GM19467 (cell line): ENCODE results near the gene LUZP1.

Experiments used
- ATAC-seq: cut with Tn5 transposase; IDR thresholded peaks from one replicate; pipeline ENCODE4 v1.9.1; 2021; ENCODE audit warnings: mild to moderate bottlenecking, moderate library complexity; ENCODE audit not compliant: unreplicated experiment

LUZP1 gene

DNA sequence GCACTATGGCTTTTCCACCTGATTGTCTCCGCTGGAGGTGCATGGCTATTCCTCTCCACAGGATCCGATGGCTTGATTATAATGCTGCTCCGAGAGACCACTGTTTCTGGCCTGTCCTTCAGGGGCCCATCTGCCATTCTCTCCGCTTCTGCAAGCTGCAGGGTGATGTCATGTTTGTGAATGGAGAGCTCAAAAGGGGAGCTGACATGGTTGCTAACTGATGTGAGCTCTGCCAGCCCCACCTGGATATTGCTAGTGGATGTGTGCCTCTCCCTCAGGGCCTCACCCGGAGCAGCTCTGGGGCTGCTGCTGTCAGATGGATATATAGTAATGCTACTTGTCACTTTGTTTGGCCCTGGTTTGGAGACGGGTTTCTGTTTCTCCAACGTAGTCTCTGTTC is 77.1 kb downstream of the LUZP1 start:
- ATAC-seq: no peak

DNA sequence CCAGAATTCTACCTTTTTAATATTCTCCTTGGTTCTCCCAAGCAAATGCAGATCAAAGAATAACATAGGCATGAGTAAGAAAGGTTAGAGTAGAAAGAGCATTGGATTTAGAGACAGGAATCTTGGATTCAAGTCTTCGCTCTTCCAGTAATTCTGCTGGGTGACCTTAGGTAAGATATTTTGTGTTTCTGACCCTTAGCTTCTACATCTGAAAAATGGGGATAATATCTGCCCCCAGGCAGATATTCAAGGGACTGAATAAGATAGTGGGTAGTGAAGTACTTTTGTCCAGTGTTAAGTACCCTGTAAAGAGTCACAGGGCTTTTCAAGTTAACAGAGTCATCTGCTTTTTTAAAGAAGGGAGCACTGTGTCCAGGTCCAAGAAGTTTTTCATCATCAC is 78.6 kb downstream of the LUZP1 start:
- no peak for ATAC-seq

DNA sequence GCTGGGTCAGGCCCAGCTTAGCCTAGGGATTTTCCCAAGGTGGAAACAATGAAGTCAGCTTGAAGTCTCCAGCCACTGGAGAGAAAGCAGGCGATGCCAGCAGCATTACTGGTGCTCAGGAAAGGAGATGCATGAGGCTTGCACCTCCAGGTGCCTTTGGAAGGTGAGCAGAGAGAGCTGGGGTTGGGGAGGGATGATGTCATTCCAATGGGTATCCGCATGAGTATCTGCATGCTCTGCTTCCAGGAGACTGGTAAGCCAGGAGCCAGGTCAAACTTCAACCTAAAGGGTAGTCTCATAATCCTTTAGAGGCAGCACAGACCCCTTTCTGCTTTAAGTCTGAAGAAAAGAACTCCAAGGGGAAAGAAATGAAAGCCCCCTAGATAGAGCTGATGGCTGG is 80.6 kb downstream of the LUZP1 start:
- no peak for ATAC-seq

DNA sequence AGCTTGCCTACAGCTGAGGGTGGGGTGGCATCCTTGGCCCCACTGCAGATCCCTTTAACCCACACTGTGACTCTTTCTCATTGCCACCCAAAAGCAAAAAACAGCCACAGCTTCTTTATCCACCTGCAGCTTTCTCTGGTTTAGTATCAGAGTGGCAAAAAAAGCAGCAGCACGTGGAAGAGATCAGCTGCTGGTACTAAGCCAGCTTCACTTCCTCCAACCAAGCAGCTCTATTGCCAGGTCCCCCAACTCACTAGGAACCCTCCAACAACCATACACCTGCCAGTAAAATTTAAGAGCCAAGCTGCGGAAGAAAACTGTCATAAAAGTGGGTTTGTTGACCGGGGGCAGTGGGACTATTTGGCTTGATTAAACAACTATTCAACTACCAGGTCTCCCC is 83.0 kb downstream of the LUZP1 start:
- no peak for ATAC-seq

DNA sequence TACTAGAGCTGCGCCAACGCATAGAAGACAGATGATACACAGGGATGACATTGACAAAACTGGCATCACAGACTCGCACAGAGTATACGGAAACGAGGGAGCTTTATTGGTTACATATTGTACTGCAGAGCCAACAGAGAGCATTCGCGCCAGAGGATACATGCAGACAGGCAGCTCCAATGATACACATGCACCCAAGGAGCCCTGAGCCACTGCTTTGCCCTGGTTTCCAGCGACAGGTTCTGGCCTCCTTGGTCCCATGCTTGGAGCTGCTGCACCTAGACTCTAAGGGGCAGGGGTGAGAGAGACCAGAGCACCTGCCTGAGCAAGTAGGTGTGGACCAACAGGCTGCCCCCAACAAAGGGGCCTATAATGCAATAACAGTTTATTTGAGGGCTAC is 83.8 kb downstream of the LUZP1 start:
- no peak for ATAC-seq

DNA sequence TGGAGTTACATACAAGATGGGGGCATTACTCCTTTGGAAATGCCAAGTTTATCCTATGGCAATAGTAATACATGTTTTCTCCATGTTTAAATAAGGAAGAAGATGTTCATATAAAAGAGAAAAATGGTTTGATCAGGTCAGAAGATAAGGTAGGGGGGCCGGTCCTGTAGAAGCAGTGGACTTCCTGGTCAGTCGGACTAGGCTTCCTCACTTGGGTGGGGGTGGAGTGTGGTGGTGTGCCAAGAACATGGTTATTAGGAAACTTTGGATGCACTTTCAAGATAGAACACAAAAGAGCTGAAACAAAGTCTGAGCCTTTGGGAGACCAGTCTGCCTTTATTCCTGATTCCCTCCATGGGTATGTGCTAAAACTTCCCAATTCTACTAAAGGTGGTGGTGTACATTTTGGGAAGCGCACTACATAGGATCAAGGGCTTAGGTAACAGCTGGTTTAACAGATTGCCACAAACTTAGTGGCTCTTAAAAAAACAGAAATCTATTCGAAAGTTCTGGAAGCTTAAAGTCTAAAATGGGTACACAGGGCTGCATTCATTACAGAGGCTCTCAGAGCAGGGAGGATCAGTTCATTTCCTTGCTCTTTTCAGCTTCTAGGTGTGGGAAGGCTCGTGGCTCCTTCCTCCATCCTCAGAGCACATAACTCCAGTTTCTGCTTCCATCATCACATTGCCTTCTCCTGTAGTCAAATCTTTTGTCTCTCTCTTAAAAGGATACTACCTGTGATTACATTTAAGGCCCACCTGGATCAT is 84.8 kb downstream of the LUZP1 start:
- no peak for ATAC-seq

DNA sequence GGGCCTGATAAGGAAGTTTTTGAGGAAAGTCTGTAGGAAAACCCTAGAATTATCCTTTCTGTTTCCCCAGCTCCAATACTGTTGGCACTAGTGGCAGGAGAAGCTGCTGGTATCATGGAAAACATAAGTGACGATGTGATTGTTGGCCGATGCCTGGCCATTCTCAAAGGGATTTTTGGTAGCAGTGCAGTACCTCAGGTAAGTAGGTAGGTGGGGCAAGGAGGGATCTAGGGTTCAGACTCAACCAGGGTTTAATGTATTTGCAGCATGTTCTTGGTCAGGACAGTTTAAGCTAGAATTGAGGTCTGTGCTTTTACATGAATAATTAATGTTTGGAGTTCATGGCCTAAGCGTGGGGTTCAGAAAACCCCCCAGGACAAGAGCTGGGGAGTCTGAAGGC is 87.3 kb downstream of the LUZP1 start:
- no peak for ATAC-seq

DNA sequence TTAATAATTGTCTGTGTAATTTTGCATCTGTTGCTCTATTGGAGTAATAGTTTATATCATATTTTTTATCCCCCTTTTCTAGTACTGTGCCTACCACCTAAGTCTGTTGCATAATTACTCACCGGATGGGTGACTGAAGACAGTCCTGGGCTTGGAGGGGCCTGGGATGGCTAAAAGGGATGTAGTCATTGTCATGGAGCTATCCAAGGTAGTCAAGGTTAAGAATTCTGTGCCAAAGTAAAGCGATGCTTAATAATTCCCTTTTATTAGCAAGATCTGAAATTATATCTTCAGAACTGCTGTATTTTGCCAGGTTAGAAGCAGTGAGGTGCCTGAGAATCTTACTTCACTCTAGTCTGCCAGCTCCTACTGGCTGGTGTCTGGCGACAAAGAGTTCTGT is 87.8 kb downstream of the LUZP1 start:
- ATAC-seq: no peak

DNA sequence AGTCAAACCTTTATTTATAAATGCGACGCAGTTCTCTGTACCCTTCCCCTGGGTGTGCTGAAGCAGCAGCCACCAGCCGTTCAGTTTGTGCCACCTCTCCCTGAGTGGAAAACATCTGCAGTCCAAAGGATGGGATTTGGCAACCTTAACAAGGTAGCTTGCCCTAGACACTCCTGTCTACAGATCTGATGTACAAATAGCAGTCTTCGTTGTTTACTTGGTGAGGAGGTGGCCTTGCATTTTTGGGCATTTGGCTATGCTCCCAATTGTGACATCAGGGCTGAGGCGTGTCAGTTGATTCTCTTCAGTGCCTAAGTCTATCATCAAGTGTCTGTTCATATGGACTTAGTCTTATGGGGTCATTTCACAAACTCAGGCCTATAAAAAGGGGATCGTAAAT is 89.6 kb downstream of the LUZP1 start:
- ATAC-seq: no peak

DNA sequence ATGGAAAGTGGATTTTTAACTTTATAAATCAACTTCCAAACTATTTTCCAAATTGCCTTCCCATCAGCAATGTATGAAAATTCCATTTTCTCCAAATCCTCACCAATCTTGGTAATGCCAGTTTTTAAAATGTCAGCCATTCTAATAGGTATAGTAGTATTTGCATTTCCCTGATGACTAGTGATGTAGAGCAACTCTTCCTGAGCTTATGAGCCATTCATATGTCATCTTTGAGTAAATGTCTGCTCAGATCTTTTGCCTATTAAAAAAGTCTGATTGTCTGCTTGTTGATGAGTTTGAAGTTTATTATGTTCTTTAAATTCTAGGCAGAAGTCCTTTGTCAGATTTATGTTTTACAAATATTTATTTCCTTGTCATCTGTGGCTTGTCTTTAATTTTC is 94.6 kb downstream of the LUZP1 start:
- no peak for ATAC-seq

DNA sequence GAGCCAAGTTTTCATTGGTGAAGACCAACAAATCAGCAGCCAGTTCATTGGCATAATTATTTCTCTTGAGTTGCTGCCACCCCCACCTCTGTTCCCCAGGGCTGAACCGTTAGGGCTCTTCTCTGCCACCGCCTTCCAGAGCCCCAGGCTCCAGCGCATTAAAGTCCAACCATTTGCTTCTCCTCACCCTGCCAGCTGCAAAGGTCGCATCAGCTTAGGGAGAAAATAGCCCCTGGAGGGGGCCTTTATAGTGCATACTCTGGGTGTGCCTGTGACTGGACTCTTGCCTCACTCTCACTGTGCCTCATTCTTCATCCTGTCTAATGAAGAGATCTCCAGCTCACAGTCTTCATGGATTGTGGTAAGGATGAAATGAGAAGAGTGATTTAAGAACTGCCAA is 99.0 kb downstream of the LUZP1 start:
- no peak for ATAC-seq

DNA sequence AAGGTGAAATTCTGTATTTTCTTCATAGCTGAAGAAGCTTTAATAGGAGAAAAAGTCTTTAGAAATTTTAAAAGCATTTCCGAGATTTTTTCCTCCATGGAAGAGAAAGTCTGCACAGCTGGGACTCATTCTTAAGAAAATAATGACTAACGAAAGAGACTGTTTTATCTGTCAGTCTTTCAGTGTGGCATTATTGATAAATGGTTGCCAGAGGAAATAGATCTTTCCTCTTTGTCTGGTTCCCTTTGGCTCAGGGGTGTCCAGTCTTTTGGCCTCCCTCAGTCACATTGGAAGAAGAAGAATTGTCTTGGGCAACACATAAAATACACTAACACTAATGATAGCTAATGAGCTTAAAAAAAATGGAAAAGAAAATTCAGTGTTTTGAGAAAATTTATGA is 99.5 kb downstream of the LUZP1 start:
- no peak for ATAC-seq

DNA sequence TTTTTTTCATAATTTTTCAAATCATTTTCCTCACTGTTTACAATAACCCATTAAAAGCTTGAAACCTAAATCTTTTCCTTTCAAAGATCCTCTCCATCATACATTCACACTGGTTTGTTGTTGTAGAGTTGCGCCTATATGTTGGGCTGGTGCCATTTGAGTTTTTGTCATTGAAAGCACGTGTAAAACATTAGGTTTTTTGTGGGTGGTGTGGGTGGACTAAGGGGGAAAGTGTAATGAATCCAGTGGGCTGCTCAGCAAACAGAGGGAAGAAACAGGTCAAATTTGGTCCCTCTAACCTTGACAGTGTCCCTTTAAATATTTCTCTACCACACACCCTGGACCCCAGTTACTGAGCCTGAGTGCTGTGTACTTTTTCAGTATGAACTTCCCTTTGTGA is 102.6 kb downstream of the LUZP1 start:
- ATAC-seq: no peak

DNA sequence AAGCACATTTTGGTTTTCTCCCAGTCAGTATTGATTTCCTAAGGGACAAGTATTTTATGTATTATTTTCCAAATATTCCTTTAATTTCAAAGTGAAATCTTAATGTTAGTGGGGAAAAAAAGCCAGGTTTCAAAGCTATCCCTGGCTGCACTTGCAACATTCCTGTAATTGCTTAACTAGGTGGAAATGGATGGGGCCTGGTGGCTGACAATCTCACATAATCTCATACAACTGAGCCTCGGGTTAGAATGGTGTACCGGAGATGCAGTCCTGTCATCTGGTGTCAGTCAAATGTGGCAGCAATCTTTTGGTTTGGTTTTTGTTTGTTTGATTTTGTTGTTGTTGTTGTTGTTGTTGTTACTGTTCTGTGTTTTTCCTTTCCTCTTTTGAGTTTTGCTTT is 103.3 kb downstream of the LUZP1 start:
- no peak for ATAC-seq

DNA sequence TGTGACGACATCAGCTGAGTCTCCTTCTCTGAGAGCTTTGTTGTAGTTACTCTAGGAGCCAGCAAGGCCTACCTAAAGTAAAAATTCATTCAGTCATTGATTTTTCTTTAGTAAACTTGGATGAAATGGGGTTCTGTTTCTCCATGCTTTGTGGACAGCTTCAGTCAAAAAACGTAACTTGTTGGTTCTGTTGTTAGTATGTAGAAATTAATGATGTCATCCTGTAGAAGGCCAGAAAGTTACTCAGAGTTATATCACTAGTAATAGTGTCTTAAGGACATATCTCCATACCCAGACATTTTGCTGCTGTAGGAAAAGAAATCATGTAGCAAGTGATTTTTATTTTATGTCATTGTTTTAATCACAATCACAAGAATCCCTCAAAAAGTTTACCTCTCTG is 106.4 kb downstream of the LUZP1 start:
- ATAC-seq: no peak

DNA sequence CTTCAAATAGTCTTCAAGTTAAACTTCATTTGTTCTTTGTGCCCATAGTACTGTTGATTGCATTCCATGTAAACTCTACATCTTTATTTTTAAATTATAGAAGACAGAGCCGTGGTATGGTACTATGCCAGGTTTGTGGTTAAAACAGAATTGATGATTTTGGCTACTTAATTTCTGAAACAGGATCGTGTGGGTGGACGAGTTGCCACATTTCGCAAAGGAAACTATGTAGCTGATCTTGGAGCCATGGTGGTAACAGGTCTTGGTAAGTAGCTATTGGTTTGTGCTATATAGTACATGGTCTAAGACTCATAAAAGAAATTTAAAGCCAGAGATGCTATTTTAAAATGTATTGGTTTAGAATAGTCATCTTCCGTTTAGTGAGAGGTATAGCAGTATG is 111.4 kb downstream of the LUZP1 start:
- ATAC-seq: no peak

DNA sequence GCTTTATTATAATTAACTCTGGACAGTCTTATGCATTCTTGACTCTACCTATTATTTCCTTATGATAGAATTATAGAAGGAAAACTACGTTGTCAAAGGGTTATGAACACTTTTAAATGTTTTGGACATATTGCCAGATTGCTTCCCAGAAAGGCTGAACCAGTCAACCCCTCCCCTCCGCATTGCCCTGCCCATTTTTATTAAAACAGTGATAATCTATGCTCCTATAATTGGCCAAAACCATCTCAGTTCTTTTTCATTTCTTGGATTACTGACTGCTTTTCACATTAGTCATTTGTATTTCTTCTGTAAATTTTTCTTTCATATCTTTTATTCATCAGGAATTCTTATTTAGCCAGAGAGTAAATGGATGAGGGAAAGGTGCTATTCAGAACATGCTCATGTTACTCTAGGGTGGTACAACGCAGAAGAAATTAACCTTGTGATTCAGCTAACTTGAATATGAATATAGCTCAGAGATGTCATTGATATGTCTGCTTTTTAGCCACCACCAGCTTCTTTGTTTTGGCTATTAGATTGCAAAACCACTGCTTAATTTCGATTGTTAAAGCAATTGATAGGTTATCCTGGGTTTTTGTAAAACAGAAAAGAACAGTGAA is 117.3 kb downstream of the LUZP1 start:
- no peak for ATAC-seq

DNA sequence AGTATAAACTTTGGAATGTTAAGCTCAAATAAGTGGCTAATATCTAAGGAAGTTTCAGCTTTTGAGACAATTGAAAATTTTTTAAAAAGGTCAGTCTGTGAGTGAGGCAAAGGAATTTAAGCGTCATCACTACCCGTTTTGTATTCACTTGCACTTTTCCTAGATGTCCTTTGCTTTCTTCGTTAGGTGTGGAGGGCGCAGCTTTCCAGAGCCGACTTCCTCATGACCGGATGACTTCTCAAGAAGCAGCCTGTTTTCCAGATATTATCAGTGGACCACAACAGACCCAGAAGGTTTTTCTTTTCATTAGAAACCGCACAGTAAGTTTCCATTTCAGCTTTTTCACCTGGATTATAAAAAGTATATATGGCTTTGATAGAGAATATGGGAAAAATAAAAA is 118.5 kb downstream of the LUZP1 start:
- no peak for ATAC-seq

DNA sequence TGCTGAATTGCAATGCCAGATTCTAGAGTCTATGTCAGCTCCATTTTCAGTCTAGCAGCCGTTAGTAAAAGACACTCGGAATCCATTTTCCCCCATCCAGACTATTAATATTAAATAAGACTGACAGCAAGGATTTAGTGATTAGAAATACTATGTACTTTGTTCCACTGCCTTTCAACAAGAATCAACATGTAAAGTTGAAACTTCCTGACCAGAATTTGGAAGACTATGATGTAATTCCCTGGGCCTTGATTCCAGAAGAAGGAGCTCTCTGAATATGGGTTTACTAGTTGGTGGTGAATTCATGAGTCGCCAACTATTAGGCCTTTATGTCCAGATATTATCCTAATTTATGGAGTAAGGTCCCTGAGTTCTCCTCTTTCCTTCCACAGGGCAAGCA is 124.6 kb downstream of the LUZP1 start:
- ATAC-seq: no peak

DNA sequence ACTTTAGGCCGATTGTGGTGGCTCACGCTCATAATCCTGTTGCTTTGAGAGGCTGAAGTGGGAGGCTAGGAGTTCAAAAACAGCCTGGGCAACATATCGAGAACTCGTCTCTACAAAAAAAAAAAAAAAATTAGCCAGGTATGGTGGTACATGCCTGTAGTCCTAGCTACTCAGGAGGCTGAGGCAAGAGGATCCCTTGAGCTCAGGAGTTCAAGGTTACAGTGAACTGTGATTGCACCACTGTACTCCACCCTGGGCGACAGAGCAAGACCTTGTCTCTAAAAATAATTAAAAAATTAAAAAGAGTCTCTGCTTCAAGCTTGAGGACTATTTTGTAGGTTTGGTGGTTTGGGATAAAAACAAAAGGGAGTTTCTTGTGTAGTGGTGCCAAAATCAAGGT is 128.1 kb downstream of the LUZP1 start:
- ATAC-seq: no peak

DNA sequence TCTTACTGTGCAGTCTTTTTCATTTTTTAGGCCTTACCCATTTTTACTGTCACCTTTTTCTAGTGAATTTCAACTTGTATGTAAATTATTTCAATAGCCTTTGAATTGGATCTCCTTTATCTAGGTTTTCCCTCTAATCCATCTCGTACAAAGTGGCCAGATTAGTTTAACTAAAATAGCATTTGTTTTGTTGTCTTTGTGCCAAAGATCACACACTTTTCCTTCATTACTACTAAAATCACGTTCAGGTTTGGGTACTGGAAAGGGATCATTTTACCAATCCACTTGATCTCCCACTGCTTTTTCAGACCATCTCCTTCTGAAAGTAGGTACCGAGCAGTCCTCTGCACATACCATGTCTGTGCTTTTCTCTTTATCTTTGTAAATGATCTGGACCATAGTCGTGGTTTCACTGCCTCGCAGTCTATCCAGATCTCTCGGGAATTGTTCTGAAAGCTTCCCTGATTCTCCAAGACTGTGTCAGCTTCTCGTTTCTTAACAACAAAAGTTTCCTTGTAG is 129.3 kb downstream of the LUZP1 start:
- ATAC-seq: no peak

DNA sequence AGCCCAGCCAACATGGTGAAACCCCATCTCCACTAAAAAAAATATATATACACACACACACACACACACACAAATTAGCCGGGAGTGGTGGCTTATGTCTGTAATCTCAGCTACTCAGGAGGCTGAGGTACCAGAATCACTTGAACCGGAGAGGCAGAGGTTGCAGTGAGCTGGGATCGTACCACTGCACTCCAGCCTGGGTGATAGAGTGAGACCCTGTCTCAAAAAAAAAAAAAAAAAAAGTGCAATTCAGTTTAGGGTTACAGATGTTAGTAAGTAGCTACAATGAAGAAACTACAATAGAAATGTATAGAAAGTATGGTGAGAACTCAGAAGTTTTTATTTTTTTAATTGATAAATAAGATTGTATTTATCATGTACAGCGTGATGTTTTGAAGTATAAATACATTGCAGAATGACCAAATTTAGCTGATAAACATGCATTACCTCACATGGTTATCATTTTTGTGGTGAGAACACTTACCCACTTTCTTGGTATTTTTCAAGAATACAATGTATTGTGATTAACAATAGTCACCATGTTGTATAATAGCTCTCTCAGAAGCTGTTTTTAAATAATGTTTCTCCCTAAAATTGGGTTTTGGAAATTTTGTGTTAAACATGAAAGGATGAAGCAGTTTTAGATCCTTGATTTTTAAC is 131.4 kb downstream of the LUZP1 start:
- no peak for ATAC-seq
